H1 (cell line): ENCODE measurements around the gene PHC1. TPM values are rescaled to one million over a fixed set of nuclear protein-coding genes. Genes with fewer than 3 reads are reported as not detected.

Experiments used
- ATF2 ChIP-seq: IDR thresholded peaks from 2 replicates; pipeline ENCODE4 v1.6.1; 2012; ENCODE audit warnings: low read length, inconsistent platforms
- BCL11A ChIP-seq, 2 experiments: IDR thresholded peaks; one replicate each; pipeline ENCODE4 v1.6.1; 2011; ENCODE audit warnings: low read depth in 2 of 2, low read length in 2 of 2, mild to moderate bottlenecking in 2 of 2
- BRCA1 ChIP-seq: IDR thresholded peaks from 2 replicates; pipeline ENCODE4 v1.6.1; 2012; ENCODE audit warnings: low read depth, low read length, improper control_type of control experiment
- CEBPB ChIP-seq: IDR thresholded peaks from 2 replicates; pipeline ENCODE4 v1.6.1; 2012; ENCODE audit warnings: low read depth, low read length
- CHD7 ChIP-seq: fragments of 300-600 bp; sonication (generic); IDR thresholded peaks from 2 replicates; pipeline ENCODE4 v1.7.1; 2012; ENCODE audit warnings: low read length, moderate library complexity, mild to moderate bottlenecking, inconsistent platforms; ENCODE audit not compliant: insufficient replicate concordance
- POLR2A ChIP-seq, 2 experiments: IDR thresholded peaks; 1 replicate in 1 of 2; 2 replicates in 1 of 2; pipeline ENCODE4 v1.6.1; 2011; ENCODE audit warnings: low read depth in 2 of 2, low read length in 2 of 2, mild to moderate bottlenecking in 2 of 2; ENCODE audit errors: control extremely low read depth in 1 of 2
- TAF1 ChIP-seq: IDR thresholded peaks from 2 replicates; pipeline ENCODE4 v1.6.1; 2011; ENCODE audit warnings: mild to moderate bottlenecking, low read depth, low read length
- polyA plus RNA-seq, 7 experiments: library from polyadenylated mRNA; depleted of rRNA in 3 of 7; stranded (reverse) in 5 of 7; unstranded in 2 of 7; fragments of >200 nt in 5 of 7; fragments of 200-250 nt in 2 of 7; gene quantifications; 1 replicate in 5 of 7; 2 replicates in 1 of 7; 4 replicates in 1 of 7; pipeline versions ENCODE4 v1.2.1 to v1.2.3, GENCODE V29; 2011 to 2013; ENCODE audit warnings: missing spikeins in 2 of 7, mixed read lengths in 2 of 7
- total RNA-seq: library from RNA; stranded (reverse); fragmentation: NEBNext Ultra II Directional; extraction: Animal tissue kit (Norgen Biotek cat#: 25700); gene quantifications from 2 replicates; pipeline ENCODE4 v1.2.1, GENCODE V29; 2021
- TF ChIP-seq, protein P1 (sequence below), 3 experiments: IDR thresholded peaks; 1 replicate in 2 of 3; 2 replicates in 1 of 3; pipeline versions ENCODE4 v1.5.1 to v1.6.1; 2011; ENCODE audit warnings: low read length in 3 of 3, mild to moderate bottlenecking in 3 of 3, inconsistent platforms in 2 of 3, low read depth in 1 of 3, moderate library complexity in 1 of 3; ENCODE audit not compliant: insufficient read depth in 1 of 3; ENCODE audit errors: control extremely low read depth in 1 of 3

Gene PHC1
- total and polyA plus RNA-seq, 2 of the 8 experiments (the other 6 are each of a cell fraction or from before 2014, with no cell fraction given) = 934 to 1,655 TPM

GRCh38 chr12:8894378-8894777, 19.9 kb upstream of the PHC1 start (continued):
- TF ChIP-seq CHD7 (no peak), TAF1 (no peak), BRCA1 (no peak), BCL11A (IDR thresholded peaks at IDR 0.05; ENCODE audit: low read depth in 2 of 2, low read length in 2 of 2) (no peak), POLR2A (IDR thresholded peaks at IDR 0.05; ENCODE audit: control extremely low read depth in 1 of 2, low read depth in 2 of 2, low read length in 2 of 2) (no peak), CEBPB (no peak), ATF2 (no peak)
- TF ChIP-seq, protein P1, sequence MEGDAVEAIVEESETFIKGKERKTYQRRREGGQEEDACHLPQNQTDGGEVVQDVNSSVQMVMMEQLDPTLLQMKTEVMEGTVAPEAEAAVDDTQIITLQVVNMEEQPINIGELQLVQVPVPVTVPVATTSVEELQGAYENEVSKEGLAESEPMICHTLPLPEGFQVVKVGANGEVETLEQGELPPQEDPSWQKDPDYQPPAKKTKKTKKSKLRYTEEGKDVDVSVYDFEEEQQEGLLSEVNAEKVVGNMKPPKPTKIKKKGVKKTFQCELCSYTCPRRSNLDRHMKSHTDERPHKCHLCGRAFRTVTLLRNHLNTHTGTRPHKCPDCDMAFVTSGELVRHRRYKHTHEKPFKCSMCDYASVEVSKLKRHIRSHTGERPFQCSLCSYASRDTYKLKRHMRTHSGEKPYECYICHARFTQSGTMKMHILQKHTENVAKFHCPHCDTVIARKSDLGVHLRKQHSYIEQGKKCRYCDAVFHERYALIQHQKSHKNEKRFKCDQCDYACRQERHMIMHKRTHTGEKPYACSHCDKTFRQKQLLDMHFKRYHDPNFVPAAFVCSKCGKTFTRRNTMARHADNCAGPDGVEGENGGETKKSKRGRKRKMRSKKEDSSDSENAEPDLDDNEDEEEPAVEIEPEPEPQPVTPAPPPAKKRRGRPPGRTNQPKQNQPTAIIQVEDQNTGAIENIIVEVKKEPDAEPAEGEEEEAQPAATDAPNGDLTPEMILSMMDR (IDR thresholded peaks at IDR 0.05; ENCODE audit: control extremely low read depth in 1 of 3, insufficient read depth in 1 of 3, low read depth in 1 of 3, low read length in 3 of 3) = no peak
